ENCODE results near the gene SYMPK. TPM values are rescaled to one million over a fixed set of nuclear protein-coding genes. Genes with fewer than 3 reads are reported as not detected.

Gene SYMPK
- total and polyA plus RNA-seq, 2 experiments from 2014 or later: 33.4 to 41.6 TPM

- Histone ChIP-seq H3K27ac (peak overlapping the region; percentile 69), H3K9me3 (ENCODE audit: low read depth) (no peaks in the 10 kb centered on the region), H3K4me2 (peak overlapping the region; percentile 72), H3K4me1 (ENCODE audit: insufficient read depth) (peaks cover 6% of the 10 kb centered on the region), H2AFZ (peak overlapping the region; percentile 43), H3K4me3 (no peak overlapping the region), H3K79me2 (peaks cover 75% of the 10 kb centered on the region), H3K36me3 (replicated peaks; ENCODE audit: insufficient read depth, low read depth) (no peaks in the 10 kb centered on the region), H4K20me1 (ENCODE audit: insufficient read depth, poor library complexity, severe bottlenecking) (no peaks in the 10 kb centered on the region), H3K9me2 (replicated peaks; ENCODE audit: insufficient read depth) (no peaks in the 10 kb centered on the region), H3K27me3 (peaks cover 13% of the 10 kb centered on the region)
- DNase-seq (ENCODE audit: low spot score): no peak
- TF ChIP-seq EZH2phosphoT487 (IDR thresholded peaks at IDR 0.05; ENCODE audit: low read depth, severe bottlenecking, unreplicated experiment) (no peak), CTCF (IDR thresholded peaks at IDR 0.05; ENCODE audit: poor library complexity) (no peak), EZH2 (IDR thresholded peaks at IDR 0.05; ENCODE audit: borderline replicate concordance) (no peak)
- WGBS (ENCODE audit: low lambda C conversion rate, missing lambda C conversion rate): 12% methylated on average over 21 of the region's 22 CpGs
Measured at GRCh38 chr19:45863335-45863839, 440 bp upstream of the SYMPK start.

DNA sequence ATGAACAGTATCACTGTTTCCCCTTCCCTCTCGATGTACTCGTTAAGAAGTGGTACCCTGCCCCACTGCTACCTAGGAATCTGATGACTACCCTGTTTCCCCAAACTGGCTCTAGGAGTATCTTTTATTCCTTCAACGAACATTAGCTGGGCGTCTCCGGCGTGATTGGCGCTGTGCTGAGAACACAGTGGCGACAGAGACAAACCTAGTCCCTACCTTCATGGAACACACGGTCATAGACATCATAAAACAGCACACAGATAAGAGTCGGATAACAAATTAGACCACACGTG, 730 bp downstream of the SYMPK start:
- peak overlapping the region; percentile 88 for H3K27ac ChIP-seq
- no peaks in the 10 kb centered on the region for H4K20me1 ChIP-seq (ENCODE audit: insufficient read depth, poor library complexity, severe bottlenecking)
- no peaks in the 10 kb centered on the region for H3K36me3 ChIP-seq (replicated peaks; ENCODE audit: insufficient read depth, low read depth)
- no peaks in the 10 kb centered on the region for H3K9me3 ChIP-seq (ENCODE audit: low read depth)
- H3K9me2 ChIP-seq (replicated peaks; ENCODE audit: insufficient read depth): no peaks in the 10 kb centered on the region
- under 1% methylated on average over 11 of the region's 11 CpGs for WGBS (ENCODE audit: low lambda C conversion rate, missing lambda C conversion rate)
- H3K27me3 ChIP-seq: peaks cover 13% of the 10 kb centered on the region
- H2AFZ ChIP-seq: peak overlapping the region; percentile 44
- peak overlapping the region; percentile 47 for H3K4me3 ChIP-seq
- H3K4me2 ChIP-seq: peak overlapping the region; percentile 74
- no peak for DNase-seq (ENCODE audit: low spot score)
- peaks cover 6% of the 10 kb centered on the region for H3K4me1 ChIP-seq (ENCODE audit: insufficient read depth)
- TF ChIP-seq CTCF (IDR thresholded peaks at IDR 0.05; ENCODE audit: poor library complexity) (no peak), EZH2phosphoT487 (IDR thresholded peaks at IDR 0.05; ENCODE audit: low read depth, severe bottlenecking, unreplicated experiment) (no peak), EZH2 (IDR thresholded peaks at IDR 0.05; ENCODE audit: borderline replicate concordance) (no peak)
- H3K79me2 ChIP-seq: peaks cover 74% of the 10 kb centered on the region

DNA sequence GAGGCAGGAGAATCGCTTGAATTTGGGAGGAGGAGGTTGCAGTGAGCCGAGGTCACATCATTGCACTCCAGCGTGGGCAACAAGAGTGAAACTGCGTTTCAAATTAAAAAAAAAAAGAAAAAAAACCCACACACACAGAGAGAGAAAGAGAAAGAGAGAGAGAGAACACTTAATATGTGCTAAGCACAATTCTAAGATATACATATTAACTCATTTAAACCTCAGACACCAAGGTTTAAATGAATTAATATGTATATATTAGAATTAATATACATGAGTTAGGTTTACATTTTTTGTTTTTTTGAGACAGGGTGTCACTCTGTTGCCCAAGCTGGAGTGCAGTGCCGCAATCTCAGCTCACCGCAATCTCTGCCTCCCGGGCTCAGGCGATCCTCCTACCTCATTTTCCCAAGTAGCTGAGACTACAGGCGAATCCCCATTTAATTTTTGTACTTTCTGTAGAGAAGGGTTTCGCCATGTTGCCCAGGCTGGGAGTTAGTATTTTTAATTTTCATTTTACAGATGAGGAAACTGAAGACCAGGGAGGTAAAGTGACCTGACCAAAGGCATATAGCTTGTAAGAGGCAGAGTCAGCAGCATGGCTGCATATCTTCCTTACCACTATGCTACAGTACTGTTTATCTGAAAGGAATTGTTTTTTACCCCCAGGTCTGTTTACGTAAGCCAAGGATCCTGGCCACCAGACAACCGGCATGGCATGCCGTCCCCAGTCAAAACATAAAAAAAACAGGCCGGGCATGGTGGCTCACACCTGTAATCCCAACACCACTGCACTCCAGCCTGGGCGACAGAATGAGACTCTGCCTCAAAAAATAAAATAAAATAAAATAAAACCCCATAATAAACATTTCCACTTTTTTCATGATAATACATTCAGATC, 2.3 kb downstream of the SYMPK start:
- H3K4me1 ChIP-seq (ENCODE audit: insufficient read depth): peaks cover 6% of the 10 kb centered on the region
- no peak overlapping the region for H2AFZ ChIP-seq
- peak overlapping the region; percentile 88 for H3K27ac ChIP-seq
- H3K79me2 ChIP-seq: peaks cover 72% of the 10 kb centered on the region
- H3K27me3 ChIP-seq: peaks cover 13% of the 10 kb centered on the region
- H3K36me3 ChIP-seq (replicated peaks; ENCODE audit: insufficient read depth, low read depth): no peaks in the 10 kb centered on the region
- H3K9me2 ChIP-seq (replicated peaks; ENCODE audit: insufficient read depth): no peaks in the 10 kb centered on the region
- 90% methylated on average over 15 of the region's 15 CpGs for WGBS (ENCODE audit: low lambda C conversion rate, missing lambda C conversion rate)
- no peak overlapping the region for H3K4me2 ChIP-seq
- no peak overlapping the region for H3K4me3 ChIP-seq
- no peaks in the 10 kb centered on the region for H3K9me3 ChIP-seq (ENCODE audit: low read depth)
- H4K20me1 ChIP-seq (ENCODE audit: insufficient read depth, poor library complexity, severe bottlenecking): no peaks in the 10 kb centered on the region
- DNase-seq (ENCODE audit: low spot score): no peak
- TF ChIP-seq EZH2 (IDR thresholded peaks at IDR 0.05; ENCODE audit: borderline replicate concordance) (no peak), EZH2phosphoT487 (IDR thresholded peaks at IDR 0.05; ENCODE audit: low read depth, severe bottlenecking, unreplicated experiment) (no peak), CTCF (IDR thresholded peaks at IDR 0.05; ENCODE audit: poor library complexity) (no peak)

All from hepatocyte (in vitro differentiated cells).